Central memory CD8-positive, alpha-beta T cell (primary cell): ENCODE data around the gene HSPA4L.
A peak's percentile ranks its signal among the peaks of the same experiment; 100 is the strongest.

Experiments used
- ATAC-seq: fragments of 150-1000 bp; cut with Tn5 transposase; replicated peaks from 2 replicates; pipeline ENCODE4 v1.10.0; 2022; ENCODE audit warnings: mild to moderate bottlenecking, moderate FRiP score, moderate number of reproducible peaks; ENCODE audit not compliant: poor library complexity, severe bottlenecking; ENCODE audit errors: extremely low read depth
- DNase-seq, 2 donors: peaks; one replicate each; pipeline ENCODE4 v3.0.0; 2021; ENCODE audit warnings: low spot score in 2 of 2
- H3K27ac Mint-ChIP-seq: one replicate; pipeline ENCODE4 v1.8.0; 2022; ENCODE audit warnings: low read depth, mild to moderate bottlenecking, moderate library complexity, mixed read lengths
- H3K27me3 Mint-ChIP-seq: one replicate; pipeline ENCODE4 v1.8.0; 2022; ENCODE audit warnings: mixed read lengths
- H3K36me3 Mint-ChIP-seq: one replicate; pipeline ENCODE4 v1.8.0; 2022; ENCODE audit warnings: mild to moderate bottlenecking, moderate library complexity, mixed read lengths; ENCODE audit not compliant: insufficient read depth
- H3K4me1 Mint-ChIP-seq: one replicate; pipeline ENCODE4 v1.8.0; 2022; ENCODE audit warnings: mixed read lengths
- H3K4me3 Mint-ChIP-seq: one replicate; pipeline ENCODE4 v1.8.0; 2022; ENCODE audit warnings: mild to moderate bottlenecking, moderate library complexity, mixed read lengths
- H3K9me3 Mint-ChIP-seq: one replicate; pipeline ENCODE4 v1.8.0; 2022; ENCODE audit warnings: mixed read lengths

HSPA4L gene

GRCh38 chr4:127775843-127776242 lies 6.3 kb upstream of the HSPA4L start:
- Mint-ChIP-seq H3K27ac (no peak overlapping the region), H3K4me3 (no peak overlapping the region), H3K9me3 (no peaks in the 10 kb centered on the region), H3K36me3 (peaks cover 3% of the 10 kb centered on the region), H3K27me3 (peaks cover 95% of the 10 kb centered on the region), H3K4me1 (peaks cover 2% of the 10 kb centered on the region)
- no peak for DNase-seq
- no peak for ATAC-seq

- no peak overlapping the region for H3K27ac Mint-ChIP-seq
- H3K27me3 Mint-ChIP-seq: peaks cover 94% of the 10 kb centered on the region
- H3K4me3 Mint-ChIP-seq: no peak overlapping the region
- no peak for ATAC-seq
- peaks cover 7% of the 10 kb centered on the region for H3K4me1 Mint-ChIP-seq
- no peak for DNase-seq
- no peaks in the 10 kb centered on the region for H3K9me3 Mint-ChIP-seq
- H3K36me3 Mint-ChIP-seq: peaks cover 3% of the 10 kb centered on the region
These were observed 5.5 kb upstream of the HSPA4L start for GRCh38 chr4:127776620-127777019.

- Mint-ChIP-seq H3K27ac (no peak overlapping the region), H3K4me1 (peaks cover 9% of the 10 kb centered on the region), H3K27me3 (peaks cover 89% of the 10 kb centered on the region), H3K4me3 (no peak overlapping the region), H3K9me3 (no peaks in the 10 kb centered on the region), H3K36me3 (peaks cover 4% of the 10 kb centered on the region)
- ATAC-seq (no peak), DNase-seq (no peak)
These were observed 4.6 kb upstream of the HSPA4L start for GRCh38 chr4:127777487-127777886.

GRCh38 chr4:127778102-127778501 lies 4.0 kb upstream of the HSPA4L start:
- Mint-ChIP-seq H3K27me3 (peaks cover 89% of the 10 kb centered on the region), H3K4me3 (no peak overlapping the region), H3K27ac (no peak overlapping the region), H3K9me3 (no peaks in the 10 kb centered on the region), H3K4me1 (peaks cover 16% of the 10 kb centered on the region), H3K36me3 (peaks cover 1% of the 10 kb centered on the region)
- no peak for ATAC-seq
- no peak for DNase-seq

- Mint-ChIP-seq H3K36me3 (peaks cover 4% of the 10 kb centered on the region), H3K27ac (no peak overlapping the region), H3K9me3 (no peaks in the 10 kb centered on the region), H3K4me1 (peaks cover 18% of the 10 kb centered on the region), H3K4me3 (peak overlapping the region; percentile 77), H3K27me3 (peaks cover 89% of the 10 kb centered on the region)
- no peak for ATAC-seq
- no peak for DNase-seq
These were observed 1.5 kb upstream of the HSPA4L start for GRCh38 chr4:127780598-127780997.

- Mint-ChIP-seq H3K4me1 (peaks cover 18% of the 10 kb centered on the region), H3K4me3 (peak overlapping the region; percentile 77), H3K27ac (no peak overlapping the region), H3K27me3 (peaks cover 80% of the 10 kb centered on the region), H3K9me3 (no peaks in the 10 kb centered on the region), H3K36me3 (peaks cover 4% of the 10 kb centered on the region)
- ATAC-seq: peak; percentile 33
- no peak for DNase-seq
These were observed 660 bp upstream of the HSPA4L start for GRCh38 chr4:127781300-127782024.

GRCh38 chr4:127782025-127782274 lies 172 bp upstream of the HSPA4L start:
- Mint-ChIP-seq H3K4me3 (peak overlapping the region; percentile 77), H3K4me1 (peaks cover 18% of the 10 kb centered on the region), H3K27ac (no peak overlapping the region), H3K36me3 (peaks cover 4% of the 10 kb centered on the region), H3K9me3 (no peaks in the 10 kb centered on the region), H3K27me3 (peaks cover 75% of the 10 kb centered on the region)
- no peak for ATAC-seq
- DNase-seq: no peak

GRCh38 chr4:127783026-127783769 lies 1.1 kb downstream of the HSPA4L start:
- H3K27ac Mint-ChIP-seq: peak overlapping the region; percentile 50
- peaks cover 18% of the 10 kb centered on the region for H3K4me1 Mint-ChIP-seq
- H3K27me3 Mint-ChIP-seq: peaks cover 63% of the 10 kb centered on the region
- peaks cover 4% of the 10 kb centered on the region for H3K36me3 Mint-ChIP-seq
- no peaks in the 10 kb centered on the region for H3K9me3 Mint-ChIP-seq
- DNase-seq: no peak
- peak overlapping the region; percentile 77 for H3K4me3 Mint-ChIP-seq
- ATAC-seq: no peak

GRCh38 chr4:127783955-127784770 lies 2.0 kb downstream of the HSPA4L start:
- ATAC-seq: no peak
- H3K36me3 Mint-ChIP-seq: peaks cover 4% of the 10 kb centered on the region
- H3K4me1 Mint-ChIP-seq: peaks cover 18% of the 10 kb centered on the region
- H3K27ac Mint-ChIP-seq: no peak overlapping the region
- no peaks in the 10 kb centered on the region for H3K9me3 Mint-ChIP-seq
- peaks cover 63% of the 10 kb centered on the region for H3K27me3 Mint-ChIP-seq
- DNase-seq: no peak
- no peak overlapping the region for H3K4me3 Mint-ChIP-seq

GRCh38 chr4:127788517-127788916 lies 6.4 kb downstream of the HSPA4L start:
- H3K27me3 Mint-ChIP-seq: peaks cover 53% of the 10 kb centered on the region
- H3K4me1 Mint-ChIP-seq: no peaks in the 10 kb centered on the region
- DNase-seq: no peak
- no peaks in the 10 kb centered on the region for H3K9me3 Mint-ChIP-seq
- no peak overlapping the region for H3K27ac Mint-ChIP-seq
- ATAC-seq: no peak
- peaks cover 3% of the 10 kb centered on the region for H3K36me3 Mint-ChIP-seq
- no peak overlapping the region for H3K4me3 Mint-ChIP-seq

GRCh38 chr4:127791391-127791790 lies 9.3 kb downstream of the HSPA4L start:
- Mint-ChIP-seq H3K4me1 (no peaks in the 10 kb centered on the region), H3K9me3 (no peaks in the 10 kb centered on the region), H3K27ac (no peak overlapping the region), H3K4me3 (no peak overlapping the region), H3K36me3 (no peaks in the 10 kb centered on the region), H3K27me3 (peaks cover 67% of the 10 kb centered on the region)
- ATAC-seq: no peak
- DNase-seq: no peak

- peaks cover 65% of the 10 kb centered on the region for H3K27me3 Mint-ChIP-seq
- H3K4me1 Mint-ChIP-seq: no peaks in the 10 kb centered on the region
- no peak overlapping the region for H3K27ac Mint-ChIP-seq
- no peak overlapping the region for H3K4me3 Mint-ChIP-seq
- no peaks in the 10 kb centered on the region for H3K9me3 Mint-ChIP-seq
- ATAC-seq (no peak), DNase-seq (no peak)
- H3K36me3 Mint-ChIP-seq: no peaks in the 10 kb centered on the region
These were observed 11.4 kb downstream of the HSPA4L start for GRCh38 chr4:127793528-127793927.

GRCh38 chr4:127799711-127800110 lies 17.6 kb downstream of the HSPA4L start:
- Mint-ChIP-seq H3K27me3 (peaks cover 42% of the 10 kb centered on the region), H3K36me3 (no peaks in the 10 kb centered on the region), H3K4me1 (no peaks in the 10 kb centered on the region), H3K9me3 (no peaks in the 10 kb centered on the region), H3K27ac (no peak overlapping the region), H3K4me3 (no peak overlapping the region)
- ATAC-seq (no peak), DNase-seq (no peak)
